T47D (cell line): ENCODE measurements around the gene DPP7.
A peak's percentile ranks its signal among the peaks of the same experiment; 100 is the strongest.

ENCODE experiments used
- DNase-seq, 2 experiments: peaks; one replicate each; pipeline versions ENCODE4 v3.0.0 to v3.0.0-alpha.2; 2011 to 2012; ENCODE audit warnings: low read depth in 1 of 2, low spot score in 1 of 2
- JUND ChIP-seq: IDR thresholded peaks from 2 replicates; pipeline ENCODE4 v1.6.1; 2012; ENCODE audit warnings: low read depth
- in situ Hi-C: cut with HindIII; loops from 2 replicates; pipeline ENCODE4 v1.10.0; 2016; ENCODE audit warnings: low sequenced_read_pairs, low pct_unique_long_range_greater_than_20kb

Gene DPP7

GRCh38 chr9:137114613-137115393 is at the start of gene DPP7:
TSS of gene DPP7 (minus strand) at chr9:137114733. CDS start at chr9:137114713, 20 bp downstream.
- TF ChIP-seq JUND: no peak
- in situ Hi-C loops: no loop called here
- peak; percentile 83 to 98 for DNase-seq

GRCh38 chr9:137163805-137164204 is 49.3 kb upstream of the DPP7 start:
- TF ChIP-seq JUND: no peak
- in situ Hi-C loops: no loop called here

DNA sequence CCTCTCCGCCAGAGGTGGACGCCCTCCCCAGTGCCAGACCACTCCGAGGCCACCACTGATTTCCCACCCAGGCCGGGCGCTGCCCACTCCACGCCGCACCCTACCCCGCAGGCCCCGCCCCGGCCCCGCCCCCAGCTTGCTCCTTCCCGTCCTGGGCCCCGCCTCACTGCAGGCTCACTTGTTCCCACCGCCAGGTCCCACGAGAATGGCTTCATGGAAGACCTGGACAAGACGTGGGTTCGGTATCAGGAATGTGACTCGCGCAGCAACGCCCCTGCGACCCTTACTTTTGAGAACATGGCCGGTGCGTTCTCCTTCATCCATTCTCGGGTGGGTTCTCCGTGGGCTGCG is 48.8 kb upstream of the DPP7 start:
- TF ChIP-seq JUND: no peak
- in situ Hi-C loops: no loop called here
- no peak for DNase-seq

More at GRCh38 chr9:137163805-137164204, 49.3 kb upstream of the DPP7 start:
- no peak for DNase-seq

DNA sequence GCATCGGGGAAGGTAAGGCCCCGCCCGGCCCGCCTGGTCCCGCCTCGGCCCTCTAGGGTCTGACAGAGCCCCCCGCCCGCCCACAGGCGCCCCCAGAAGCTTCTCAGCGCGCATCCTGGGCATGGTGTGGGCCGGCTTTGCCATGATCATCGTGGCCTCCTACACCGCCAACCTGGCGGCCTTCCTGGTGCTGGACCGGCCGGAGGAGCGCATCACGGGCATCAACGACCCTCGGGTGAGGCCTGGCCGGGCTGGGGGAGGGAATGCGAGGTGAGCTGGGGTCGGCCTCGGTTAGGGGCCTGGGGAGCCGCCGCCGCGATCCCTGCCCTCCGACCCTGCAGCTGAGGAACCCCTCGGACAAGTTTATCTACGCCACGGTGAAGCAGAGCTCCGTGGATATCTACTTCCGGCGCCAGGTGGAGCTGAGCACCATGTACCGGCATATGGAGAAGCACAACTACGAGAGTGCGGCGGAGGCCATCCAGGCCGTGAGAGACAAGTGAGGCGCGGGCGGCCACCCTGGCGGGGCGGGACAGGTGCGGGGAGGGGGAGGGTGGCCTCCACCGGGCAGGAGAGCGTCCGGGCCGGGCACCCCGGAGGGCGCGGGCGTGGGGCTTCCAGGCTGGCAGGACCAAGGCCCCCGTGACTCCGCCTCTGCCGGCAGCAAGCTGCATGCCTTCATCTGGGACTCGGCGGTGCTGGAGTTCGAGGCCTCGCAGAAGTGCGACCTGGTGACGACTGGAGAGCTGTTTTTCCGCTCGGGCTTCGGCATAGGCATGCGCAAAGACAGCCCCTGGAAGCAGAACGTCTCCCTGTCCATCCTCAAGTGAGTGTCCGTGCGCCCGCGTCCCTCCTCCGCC is 48.2 kb upstream of the DPP7 start:
- DNase-seq: no peak
- no peak for TF ChIP-seq JUND
- in situ Hi-C loops: no loop called here

- in situ Hi-C loops: no loop called here
- DNase-seq: no peak
- no peak for TF ChIP-seq JUND
These were observed 47.3 kb upstream of the DPP7 start for GRCh38 chr9:137161558-137162486.

- TF ChIP-seq JUND: no peak
- no peak for DNase-seq
- in situ Hi-C loops: no loop called here
These were observed 46.4 kb upstream of the DPP7 start for GRCh38 chr9:137160716-137161557.

GRCh38 chr9:137160054-137160425 is 45.5 kb upstream of the DPP7 start:
- no peak for TF ChIP-seq JUND
- in situ Hi-C loops: no loop called here
- DNase-seq: no peak

GRCh38 chr9:137159105-137160053 is 44.8 kb upstream of the DPP7 start:
- no peak for DNase-seq
- no peak for TF ChIP-seq JUND
- in situ Hi-C loops: no loop called here

DNA sequence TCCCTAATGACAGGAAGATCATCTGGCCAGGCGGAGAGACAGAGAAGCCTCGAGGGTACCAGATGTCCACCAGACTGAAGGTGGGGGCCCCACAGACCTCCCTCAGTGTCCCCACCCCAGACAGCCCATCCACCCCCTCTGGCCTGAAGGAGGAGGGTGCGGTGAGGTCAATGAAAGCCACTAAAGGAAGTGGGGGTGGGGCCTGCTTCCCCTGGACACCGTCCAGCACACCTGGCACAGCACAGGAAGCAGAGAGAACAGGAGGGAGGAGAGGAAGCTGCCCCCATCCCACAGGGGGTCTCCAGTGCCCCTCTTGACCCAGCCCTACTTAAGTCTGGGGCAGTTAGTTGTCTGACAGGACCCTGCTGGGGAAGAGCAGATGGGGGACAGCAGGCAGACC is 44.1 kb upstream of the DPP7 start:
- in situ Hi-C loops: no loop called here
- TF ChIP-seq JUND: no peak
- DNase-seq: no peak

DNA sequence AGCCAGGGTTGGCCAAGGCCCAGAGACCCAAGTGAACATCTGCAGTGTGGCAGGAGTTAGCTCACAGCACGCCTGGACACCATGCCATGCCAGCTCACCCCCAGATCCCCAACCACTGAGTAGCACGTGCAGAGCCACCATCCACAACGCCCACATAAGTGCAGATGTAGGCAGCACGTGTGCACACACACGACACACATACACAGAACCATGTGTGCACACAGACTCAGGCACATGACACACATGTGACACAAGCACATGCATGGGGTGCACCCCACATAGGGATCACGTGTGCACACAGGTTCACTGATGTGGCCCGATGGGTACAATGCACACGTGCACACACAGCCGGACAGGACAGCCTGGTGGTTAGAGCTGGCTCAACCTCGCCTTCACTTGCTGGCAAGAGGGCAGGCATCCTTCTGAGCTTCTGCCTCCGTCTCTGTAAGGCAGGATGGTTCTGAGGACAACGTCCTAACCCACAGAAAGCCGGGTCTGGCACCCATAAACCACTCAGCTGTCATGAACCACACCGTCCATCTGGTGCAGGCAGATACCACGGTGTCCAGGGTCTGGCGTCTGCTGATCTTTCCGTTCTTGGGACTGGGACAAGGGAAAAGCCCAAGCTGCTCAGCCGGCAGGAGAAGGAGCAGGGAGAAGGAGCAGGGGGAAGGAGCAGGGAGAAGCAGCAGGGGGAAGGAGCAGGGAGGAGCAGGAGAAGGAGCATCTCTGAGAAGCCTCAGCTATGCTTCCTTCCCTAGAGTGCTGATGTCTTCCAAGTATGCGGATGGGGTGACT is 43.3 kb upstream of the DPP7 start:
- no peak for TF ChIP-seq JUND
- in situ Hi-C loops: no loop called here
- DNase-seq: no peak
